DOHH2 (cell line): Measurements from ENCODE around the gene ANO9.

Source experiments
- H3F3A ChIP-seq: fragments of 200-600 bp; sonication (generic), shearing (Covaris generic); 2 replicates; pipeline ENCODE4 v1.6.0; 2016; ENCODE audit warnings: antibody characterized with exemption, mild to moderate bottlenecking; ENCODE audit not compliant: control insufficient read depth, insufficient read depth
- H3K27ac ChIP-seq: fragments of 200-600 bp; sonication (generic); 2 replicates; pipeline ENCODE4 v1.5.1; 2014; ENCODE audit warnings: low read depth, mild to moderate bottlenecking, low read length, moderate library complexity
- H3K27me3 ChIP-seq: fragments of 200-600 bp; sonication (generic); 2 replicates; pipeline ENCODE4 v1.6.1; 2014; ENCODE audit warnings: mild to moderate bottlenecking, low read length, mixed read lengths; ENCODE audit not compliant: control insufficient read depth
- H3K36me3 ChIP-seq: fragments of 200-600 bp; sonication (generic); 2 replicates; pipeline ENCODE4 v1.6.1; 2014; ENCODE audit warnings: mild to moderate bottlenecking, low read length, moderate library complexity, mixed read lengths; ENCODE audit not compliant: control insufficient read depth
- H3K4me1 ChIP-seq: fragments of 200-600 bp; sonication (generic); 2 replicates; pipeline ENCODE4 v1.6.1; 2014; ENCODE audit warnings: mild to moderate bottlenecking, low read length, mixed read lengths; ENCODE audit not compliant: control insufficient read depth
- H3K4me2 ChIP-seq: fragments of 200-600 bp; sonication (generic); 2 replicates; pipeline ENCODE4 v1.6.0; 2014; ENCODE audit warnings: mild to moderate bottlenecking, low read length, moderate library complexity
- H3K4me3 ChIP-seq: fragments of 200-600 bp; sonication (generic); 2 replicates; pipeline ENCODE4 v1.5.1; 2014; ENCODE audit warnings: mild to moderate bottlenecking, low read length, mixed read lengths
- H3K79me2 ChIP-seq: fragments of 200-600 bp; sonication (generic); 2 replicates; pipeline ENCODE4 v1.6.1; 2014; ENCODE audit warnings: mild to moderate bottlenecking, low read length, mixed read lengths; ENCODE audit not compliant: control insufficient read depth
- H3K9me2 ChIP-seq: fragments of 200-600 bp; sonication (generic); replicated peaks from 2 replicates; pipeline ENCODE4 v1.6.1; 2014; ENCODE audit warnings: mild to moderate bottlenecking, low read length, mixed read lengths; ENCODE audit not compliant: control insufficient read depth
- H3K9me3 ChIP-seq: fragments of 200-600 bp; sonication (generic); 2 replicates; pipeline ENCODE4 v1.6.1; 2014; ENCODE audit warnings: antibody characterized with exemption, low read length, mixed read lengths; ENCODE audit not compliant: control insufficient read depth, insufficient read depth
- H4K20me1 ChIP-seq: fragments of 200-600 bp; sonication (generic); 2 replicates; pipeline ENCODE4 v1.6.0; 2014; ENCODE audit warnings: low read depth, mild to moderate bottlenecking, antibody characterized with exemption, low read length, moderate library complexity; ENCODE audit not compliant: control insufficient read depth, insufficient read depth
- CTCF ChIP-seq: fragments of 200-600 bp; sonication (generic); IDR thresholded peaks from one replicate; pipeline ENCODE4 v1.5.1; 2014; ENCODE audit warnings: antibody characterized with exemption, mild to moderate bottlenecking, low read depth, low read length; ENCODE audit not compliant: poor library complexity, severe bottlenecking
- EZH2phosphoT487 ChIP-seq: fragments of 200-600 bp; sonication (generic); IDR thresholded peaks from 2 replicates; pipeline ENCODE4 v1.6.1; 2017; ENCODE audit warnings: borderline replicate concordance, mild to moderate bottlenecking, antibody characterized with exemption, low read length, moderate library complexity, mixed read lengths

Gene ANO9

GRCh38 chr11:420911-421321 is 20.9 kb downstream of the ANO9 start:
- no peaks in the 10 kb centered on the region for H3K9me3 ChIP-seq

GRCh38 chr11:420054-420910 is 21.5 kb downstream of the ANO9 start:
- TF ChIP-seq CTCF (no peak), EZH2phosphoT487 (no peak)
- no peak overlapping the region for H3K27ac ChIP-seq
- H3K27me3 ChIP-seq = peaks cover 18% of the 10 kb centered on the region
- no peaks in the 10 kb centered on the region for H4K20me1 ChIP-seq
- no peaks in the 10 kb centered on the region for H3K79me2 ChIP-seq
- no peak overlapping the region for H3K4me3 ChIP-seq
- H3K36me3 ChIP-seq = no peaks in the 10 kb centered on the region
- no peaks in the 10 kb centered on the region for H3F3A ChIP-seq
- no peak overlapping the region for H3K4me2 ChIP-seq
- H3K9me3 ChIP-seq = no peaks in the 10 kb centered on the region
- H3K4me1 ChIP-seq = peaks cover 9% of the 10 kb centered on the region
- H3K9me2 ChIP-seq = no peaks in the 10 kb centered on the region

More at GRCh38 chr11:420911-421321, 20.9 kb downstream of the ANO9 start:
- Histone ChIP-seq H3K79me2 (no peaks in the 10 kb centered on the region), H3K4me2 (no peak overlapping the region), H3K27me3 (peaks cover 16% of the 10 kb centered on the region), H3K36me3 (no peaks in the 10 kb centered on the region), H3F3A (no peaks in the 10 kb centered on the region), H3K9me2 (no peaks in the 10 kb centered on the region), H4K20me1 (no peaks in the 10 kb centered on the region), H3K4me1 (peaks cover 2% of the 10 kb centered on the region; the same call in 1 of the 2 replicates), H3K27ac (no peak overlapping the region), H3K4me3 (no peak overlapping the region)
- no peak for TF ChIP-seq CTCF
- no peak for TF ChIP-seq EZH2phosphoT487

- Histone ChIP-seq H3K4me1 (peaks cover 17% of the 10 kb centered on the region), H3K9me2 (no peaks in the 10 kb centered on the region), H4K20me1 (no peaks in the 10 kb centered on the region), H3F3A (no peaks in the 10 kb centered on the region), H3K9me3 (no peaks in the 10 kb centered on the region), H3K36me3 (no peaks in the 10 kb centered on the region), H3K4me2 (no peak overlapping the region), H3K79me2 (no peaks in the 10 kb centered on the region), H3K4me3 (no peak overlapping the region), H3K27me3 (peaks cover 21% of the 10 kb centered on the region), H3K27ac (no peak overlapping the region)
- TF ChIP-seq EZH2phosphoT487 (no peak), CTCF (no peak)
Measured at GRCh38 chr11:419248-420005, 22.4 kb downstream of the ANO9 start.
